HUES48 (cell line): ENCODE results near the gene MARVELD3.

ENCODE experiments used
- H3K27ac ChIP-seq: one replicate; pipeline ENCODE4 v1.7.0; 2013; ENCODE audit warnings: low read depth, low read length, inconsistent platforms
- H3K27me3 ChIP-seq: 2 replicates; pipeline ENCODE4 v1.6.1; 2013; ENCODE audit warnings: mild to moderate bottlenecking, low read length; ENCODE audit not compliant: control insufficient read depth, insufficient read depth
- H3K36me3 ChIP-seq: 2 replicates; pipeline ENCODE4 v1.6.1; 2013; ENCODE audit warnings: low read length; ENCODE audit not compliant: control insufficient read depth, insufficient read depth
- H3K4me1 ChIP-seq: 2 replicates; pipeline ENCODE4 v1.6.1; 2013; ENCODE audit warnings: mild to moderate bottlenecking, low read length; ENCODE audit not compliant: control insufficient read depth, insufficient read depth
- H3K4me3 ChIP-seq: 2 replicates; pipeline ENCODE4 v1.5.1; 2013; ENCODE audit warnings: mild to moderate bottlenecking, low read depth, low read length
- H3K9ac ChIP-seq: 2 replicates; pipeline ENCODE4 v1.6.1; 2013; ENCODE audit warnings: mild to moderate bottlenecking, low read depth, low read length, moderate library complexity
- H3K9me3 ChIP-seq: 2 replicates; pipeline ENCODE4 v1.6.1; 2013; ENCODE audit warnings: low read length; ENCODE audit not compliant: control insufficient read depth, insufficient read depth

The MARVELD3 gene

GRCh38 chr16:71625113-71625850, 702 bp upstream of the MARVELD3 start:
- H3K36me3 ChIP-seq = peaks cover 17% of the 10 kb centered on the region
- no peaks in the 10 kb centered on the region for H3K27me3 ChIP-seq
- H3K27ac ChIP-seq = no peak overlapping the region
- H3K9me3 ChIP-seq = no peaks in the 10 kb centered on the region
- H3K4me3 ChIP-seq = peak overlapping the region; percentile 91
- H3K9ac ChIP-seq = no peak overlapping the region
- peaks cover 9% of the 10 kb centered on the region for H3K4me1 ChIP-seq

- Histone ChIP-seq H3K27me3 (no peaks in the 10 kb centered on the region), H3K27ac (peak overlapping the region; percentile 35), H3K9ac (peak overlapping the region; percentile 72), H3K9me3 (no peaks in the 10 kb centered on the region), H3K4me3 (peak overlapping the region; percentile 91), H3K36me3 (peaks cover 32% of the 10 kb centered on the region), H3K4me1 (peaks cover 9% of the 10 kb centered on the region)
These were observed 852 bp downstream of the MARVELD3 start for GRCh38 chr16:71626858-71627213.

- Histone ChIP-seq H3K27ac (no peak overlapping the region), H3K27me3 (no peaks in the 10 kb centered on the region), H3K36me3 (peaks cover 38% of the 10 kb centered on the region), H3K9me3 (no peaks in the 10 kb centered on the region), H3K4me1 (peaks cover 9% of the 10 kb centered on the region), H3K9ac (no peak overlapping the region), H3K4me3 (peak overlapping the region; percentile 91; the same call in 1 of the 2 replicates)
These were observed 1.8 kb downstream of the MARVELD3 start for GRCh38 chr16:71627731-71628181.

- Histone ChIP-seq H3K36me3 (peaks cover 46% of the 10 kb centered on the region), H3K4me3 (no peak overlapping the region), H3K4me1 (peaks cover 9% of the 10 kb centered on the region), H3K27ac (peak overlapping the region; percentile 51), H3K9ac (no peak overlapping the region), H3K27me3 (no peaks in the 10 kb centered on the region), H3K9me3 (no peaks in the 10 kb centered on the region)
These were observed 2.8 kb downstream of the MARVELD3 start for GRCh38 chr16:71628810-71629209.

- H3K36me3 ChIP-seq = peaks cover 53% of the 10 kb centered on the region
- H3K9me3 ChIP-seq = no peaks in the 10 kb centered on the region
- peak overlapping the region; percentile 51 for H3K27ac ChIP-seq
- H3K27me3 ChIP-seq = no peaks in the 10 kb centered on the region
- H3K4me3 ChIP-seq = no peak overlapping the region
- no peak overlapping the region for H3K9ac ChIP-seq
- H3K4me1 ChIP-seq = peaks cover 9% of the 10 kb centered on the region
These were observed 3.5 kb downstream of the MARVELD3 start for GRCh38 chr16:71629278-71630016.

GRCh38 chr16:71630808-71631207, 4.8 kb downstream of the MARVELD3 start:
- peaks cover 9% of the 10 kb centered on the region for H3K4me1 ChIP-seq
- no peak overlapping the region for H3K4me3 ChIP-seq
- H3K9ac ChIP-seq = no peak overlapping the region
- H3K27me3 ChIP-seq = no peaks in the 10 kb centered on the region
- no peak overlapping the region for H3K27ac ChIP-seq
- peaks cover 64% of the 10 kb centered on the region for H3K36me3 ChIP-seq
- no peaks in the 10 kb centered on the region for H3K9me3 ChIP-seq

- Histone ChIP-seq H3K36me3 (peaks cover 64% of the 10 kb centered on the region), H3K9me3 (no peaks in the 10 kb centered on the region), H3K27me3 (no peaks in the 10 kb centered on the region), H3K4me1 (peaks cover 11% of the 10 kb centered on the region), H3K27ac (no peak overlapping the region), H3K9ac (no peak overlapping the region), H3K4me3 (no peak overlapping the region)
These were observed 5.8 kb downstream of the MARVELD3 start for GRCh38 chr16:71631776-71632175.

- H3K27ac ChIP-seq = no peak overlapping the region
- peaks cover 18% of the 10 kb centered on the region for H3K4me1 ChIP-seq
- no peak overlapping the region for H3K4me3 ChIP-seq
- no peaks in the 10 kb centered on the region for H3K27me3 ChIP-seq
- H3K9me3 ChIP-seq = no peaks in the 10 kb centered on the region
- H3K9ac ChIP-seq = no peak overlapping the region
- peaks cover 50% of the 10 kb centered on the region for H3K36me3 ChIP-seq
These were observed 9.6 kb downstream of the MARVELD3 start for GRCh38 chr16:71635632-71636031.

- Histone ChIP-seq H3K9ac (no peak overlapping the region), H3K27me3 (no peaks in the 10 kb centered on the region), H3K36me3 (peaks cover 37% of the 10 kb centered on the region), H3K9me3 (no peaks in the 10 kb centered on the region), H3K4me3 (no peak overlapping the region), H3K4me1 (peaks cover 18% of the 10 kb centered on the region), H3K27ac (peak overlapping the region; percentile 69)
These were observed 11.4 kb downstream of the MARVELD3 start for GRCh38 chr16:71637398-71637797.

GRCh38 chr16:71645450-71645849, 19.5 kb downstream of the MARVELD3 start:
- Histone ChIP-seq H3K4me1 (peaks cover 2% of the 10 kb centered on the region; the same call in 1 of the 2 replicates), H3K4me3 (no peak overlapping the region), H3K27ac (no peak overlapping the region), H3K9me3 (no peaks in the 10 kb centered on the region), H3K27me3 (no peaks in the 10 kb centered on the region), H3K36me3 (peaks cover 34% of the 10 kb centered on the region), H3K9ac (no peak overlapping the region)

GRCh38 chr16:71647391-71647790, 21.4 kb downstream of the MARVELD3 start:
- H3K27me3 ChIP-seq = no peaks in the 10 kb centered on the region
- H3K4me1 ChIP-seq = peaks cover 2% of the 10 kb centered on the region; the same call in 1 of the 2 replicates
- H3K36me3 ChIP-seq = peaks cover 42% of the 10 kb centered on the region
- H3K4me3 ChIP-seq = no peak overlapping the region
- no peak overlapping the region for H3K27ac ChIP-seq
- H3K9me3 ChIP-seq = no peaks in the 10 kb centered on the region
- H3K9ac ChIP-seq = no peak overlapping the region
